ENCODE measurements around the gene ATAT1.

The ATAT1 gene

GRCh38 chr6:30641048-30641447 is 14.4 kb downstream of the ATAT1 start:
- TF ChIP-seq MYC (IDR thresholded peaks at IDR 0.05; ENCODE audit: low read depth, low read length) (no peak), POLR2A (IDR thresholded peaks at IDR 0.05; ENCODE audit: extremely low read depth, insufficient read length) (no peak), MAX (IDR thresholded peaks at IDR 0.05; ENCODE audit: low read depth, low read length) (no peak)
- TF ChIP-seq, protein P1, sequence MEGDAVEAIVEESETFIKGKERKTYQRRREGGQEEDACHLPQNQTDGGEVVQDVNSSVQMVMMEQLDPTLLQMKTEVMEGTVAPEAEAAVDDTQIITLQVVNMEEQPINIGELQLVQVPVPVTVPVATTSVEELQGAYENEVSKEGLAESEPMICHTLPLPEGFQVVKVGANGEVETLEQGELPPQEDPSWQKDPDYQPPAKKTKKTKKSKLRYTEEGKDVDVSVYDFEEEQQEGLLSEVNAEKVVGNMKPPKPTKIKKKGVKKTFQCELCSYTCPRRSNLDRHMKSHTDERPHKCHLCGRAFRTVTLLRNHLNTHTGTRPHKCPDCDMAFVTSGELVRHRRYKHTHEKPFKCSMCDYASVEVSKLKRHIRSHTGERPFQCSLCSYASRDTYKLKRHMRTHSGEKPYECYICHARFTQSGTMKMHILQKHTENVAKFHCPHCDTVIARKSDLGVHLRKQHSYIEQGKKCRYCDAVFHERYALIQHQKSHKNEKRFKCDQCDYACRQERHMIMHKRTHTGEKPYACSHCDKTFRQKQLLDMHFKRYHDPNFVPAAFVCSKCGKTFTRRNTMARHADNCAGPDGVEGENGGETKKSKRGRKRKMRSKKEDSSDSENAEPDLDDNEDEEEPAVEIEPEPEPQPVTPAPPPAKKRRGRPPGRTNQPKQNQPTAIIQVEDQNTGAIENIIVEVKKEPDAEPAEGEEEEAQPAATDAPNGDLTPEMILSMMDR (IDR thresholded peaks at IDR 0.05; ENCODE audit: low read depth, low read length) = no peak
- H3K4me3 ChIP-seq (ENCODE audit: low read depth, low read length) = no peak overlapping the region
- DNase-seq (ENCODE audit: low read depth) = no peak

- TF ChIP-seq, protein P1 (IDR thresholded peaks at IDR 0.05; ENCODE audit: low read depth, low read length) = no peak
- no peak for TF ChIP-seq MAX (IDR thresholded peaks at IDR 0.05; ENCODE audit: low read depth, low read length)
- TF ChIP-seq MYC (IDR thresholded peaks at IDR 0.05; ENCODE audit: low read depth, low read length) = no peak
- no peak for TF ChIP-seq POLR2A (IDR thresholded peaks at IDR 0.05; ENCODE audit: extremely low read depth, insufficient read length)
- no peak overlapping the region for H3K4me3 ChIP-seq (ENCODE audit: low read depth, low read length)
- DNase-seq (ENCODE audit: low read depth) = no peak
Observed at GRCh38 chr6:30643656-30644055, 17.0 kb downstream of the ATAT1 start.

GRCh38 chr6:30644769-30645168 is 18.1 kb downstream of the ATAT1 start:
- TF ChIP-seq POLR2A (IDR thresholded peaks at IDR 0.05; ENCODE audit: extremely low read depth, insufficient read length) (no peak), MAX (IDR thresholded peaks at IDR 0.05; ENCODE audit: low read depth, low read length) (no peak), MYC (IDR thresholded peaks at IDR 0.05; ENCODE audit: low read depth, low read length) (no peak)
- TF ChIP-seq, protein P1 (IDR thresholded peaks at IDR 0.05; ENCODE audit: low read depth, low read length) = no peak
- H3K4me3 ChIP-seq (ENCODE audit: low read depth, low read length) = no peak overlapping the region
- no peak for DNase-seq (ENCODE audit: low read depth)

DNA sequence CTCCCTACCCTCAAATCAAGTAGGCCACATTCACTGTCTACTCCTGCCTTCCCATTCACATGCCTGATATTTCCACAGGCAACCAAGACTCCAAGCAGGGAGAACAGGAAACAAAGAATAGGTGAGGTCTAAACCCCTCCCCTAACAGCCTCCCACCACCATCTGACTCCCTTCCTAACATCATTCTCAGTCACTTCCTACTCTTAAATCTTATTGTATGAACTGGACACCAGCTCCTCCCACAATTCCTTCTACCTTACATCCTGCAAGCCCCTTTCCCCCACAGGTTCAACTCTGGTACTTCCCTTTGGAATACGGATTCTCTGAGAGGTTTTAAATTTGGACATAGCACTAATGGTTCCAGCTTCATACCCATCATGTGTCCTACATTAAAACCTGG is 19.3 kb downstream of the ATAT1 start:
- DNase-seq (ENCODE audit: low read depth) = no peak
- TF ChIP-seq MYC (IDR thresholded peaks at IDR 0.05; ENCODE audit: low read depth, low read length) (no peak), MAX (IDR thresholded peaks at IDR 0.05; ENCODE audit: low read depth, low read length) (no peak), POLR2A (IDR thresholded peaks at IDR 0.05; ENCODE audit: extremely low read depth, insufficient read length) (no peak)
- TF ChIP-seq, protein P1 (IDR thresholded peaks at IDR 0.05; ENCODE audit: low read depth, low read length) = no peak
- H3K4me3 ChIP-seq (ENCODE audit: low read depth, low read length) = peak overlapping the region; percentile 60

DNA sequence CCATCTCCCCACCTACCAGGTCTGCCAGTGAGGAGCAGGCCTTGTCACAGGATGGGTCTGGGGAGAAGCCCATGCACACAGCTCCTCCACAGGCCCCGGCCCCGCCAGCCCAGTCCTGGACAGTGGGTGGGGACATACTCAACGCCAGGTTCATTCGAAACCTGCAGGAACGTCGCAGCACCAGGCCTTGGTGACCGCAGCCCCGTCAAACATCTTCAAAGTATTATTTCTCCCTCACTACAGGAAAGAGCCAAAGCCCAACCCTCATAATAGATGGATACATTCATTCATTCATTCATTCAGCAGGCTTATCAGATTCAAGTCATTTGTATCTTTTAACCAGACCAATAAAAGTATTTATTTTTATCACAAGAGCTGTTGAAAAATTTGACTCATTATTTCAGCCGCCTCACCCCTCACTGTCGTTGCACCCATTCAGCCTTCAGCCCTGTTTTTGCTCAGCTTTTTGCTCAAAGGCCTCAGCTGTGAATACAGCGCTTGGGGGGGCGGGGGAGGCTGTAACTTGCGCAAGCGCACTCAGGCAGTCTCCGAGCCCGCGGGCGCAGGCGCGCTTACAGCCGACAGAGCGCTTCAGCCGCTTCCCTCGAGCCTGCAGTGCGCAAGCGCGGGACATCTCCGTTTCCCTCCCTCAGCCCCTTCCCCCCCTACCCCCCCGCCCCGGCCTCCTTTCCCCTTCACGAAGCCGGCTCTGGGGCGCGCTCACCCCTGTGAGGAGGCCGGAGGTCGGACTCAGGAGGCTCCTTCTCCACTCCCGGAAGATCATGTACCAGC is 20.0 kb downstream of the ATAT1 start, which contains the start of gene C6orf136:
TSS of gene C6orf136 (plus strand) at position 684 of the 792 bp plus-strand sequence. CDS start at position 783, 99 bp downstream.
- peak within 1 kb of the TSS; percentile 78 for H3K4me3 ChIP-seq (ENCODE audit: low read depth, low read length)

More for the DNA sequence above, 20.0 kb downstream of the ATAT1 start, which contains the start of gene C6orf136:
- TF ChIP-seq MAX (IDR thresholded peaks at IDR 0.05; ENCODE audit: low read depth, low read length) = peak; percentile 29; the same call in 1 of the 2 replicates
- no peak for TF ChIP-seq POLR2A (IDR thresholded peaks at IDR 0.05; ENCODE audit: extremely low read depth, insufficient read length)
- DNase-seq (ENCODE audit: low read depth) = peak; percentile 96
